PC-3 (cell line): ENCODE data around the gene POU2AF3.

ENCODE experiments used
- CTCF ChIP-seq: fragments of 300-600 bp; sonication (generic); conservative IDR thresholded peaks from 2 replicates; pipeline ENCODE4 v1.5.1; 2017; ENCODE audit warnings: antibody characterized with exemption, low read depth, mild to moderate bottlenecking, low read length
- EZH2phosphoT487 ChIP-seq: fragments of 300-600 bp; sonication (generic); IDR thresholded peaks from 2 replicates; pipeline ENCODE4 v1.6.1; 2018; ENCODE audit warnings: mild to moderate bottlenecking, antibody characterized with exemption, low read length, borderline replicate concordance

- TF ChIP-seq CTCF: no peak
- TF ChIP-seq EZH2phosphoT487: no peak
These were observed 15.7 kb upstream of the POU2AF3 start for GRCh38 chr11:111282562-111283075.
